ENCODE results near the gene PLXDC2.

PLXDC2 gene

DNA sequence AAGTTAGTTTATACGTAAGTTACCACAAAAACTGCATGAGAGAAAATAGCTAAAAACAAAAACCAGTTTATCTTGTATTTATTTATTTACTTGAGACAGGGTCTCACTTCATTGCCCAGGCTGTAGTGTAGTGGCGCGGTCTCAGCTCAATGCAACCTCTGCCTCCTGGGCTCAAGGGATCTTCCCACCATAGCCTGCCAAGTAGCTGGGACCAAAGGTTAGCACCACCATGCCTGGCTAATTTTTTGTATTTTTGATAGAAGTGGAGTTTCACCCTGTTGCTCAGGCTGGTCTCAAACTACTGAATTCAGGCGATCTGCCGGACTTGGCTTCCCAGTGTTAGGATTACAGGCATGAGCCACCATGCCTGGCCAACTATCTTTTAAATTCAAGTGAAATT lies 277.4 kb downstream of the PLXDC2 start:
- no peak overlapping the region for H3K4me3 ChIP-seq (ENCODE audit: severe bottlenecking)
- no peak overlapping the region for H3K27ac ChIP-seq (ENCODE audit: poor library complexity, severe bottlenecking)
- TF ChIP-seq, protein P1, sequence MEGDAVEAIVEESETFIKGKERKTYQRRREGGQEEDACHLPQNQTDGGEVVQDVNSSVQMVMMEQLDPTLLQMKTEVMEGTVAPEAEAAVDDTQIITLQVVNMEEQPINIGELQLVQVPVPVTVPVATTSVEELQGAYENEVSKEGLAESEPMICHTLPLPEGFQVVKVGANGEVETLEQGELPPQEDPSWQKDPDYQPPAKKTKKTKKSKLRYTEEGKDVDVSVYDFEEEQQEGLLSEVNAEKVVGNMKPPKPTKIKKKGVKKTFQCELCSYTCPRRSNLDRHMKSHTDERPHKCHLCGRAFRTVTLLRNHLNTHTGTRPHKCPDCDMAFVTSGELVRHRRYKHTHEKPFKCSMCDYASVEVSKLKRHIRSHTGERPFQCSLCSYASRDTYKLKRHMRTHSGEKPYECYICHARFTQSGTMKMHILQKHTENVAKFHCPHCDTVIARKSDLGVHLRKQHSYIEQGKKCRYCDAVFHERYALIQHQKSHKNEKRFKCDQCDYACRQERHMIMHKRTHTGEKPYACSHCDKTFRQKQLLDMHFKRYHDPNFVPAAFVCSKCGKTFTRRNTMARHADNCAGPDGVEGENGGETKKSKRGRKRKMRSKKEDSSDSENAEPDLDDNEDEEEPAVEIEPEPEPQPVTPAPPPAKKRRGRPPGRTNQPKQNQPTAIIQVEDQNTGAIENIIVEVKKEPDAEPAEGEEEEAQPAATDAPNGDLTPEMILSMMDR (IDR thresholded peaks at IDR 0.05; ENCODE audit: poor library complexity, severe bottlenecking) = no peak
- no peaks in the 10 kb centered on the region for H3K27me3 ChIP-seq (ENCODE audit: insufficient read depth, poor library complexity, severe bottlenecking)
- ATAC-seq (ENCODE audit: low read depth) = no peak
- no peak for DNase-seq (ENCODE audit: low spot score)
- H3K9me3 ChIP-seq (ENCODE audit: severe bottlenecking) = no peaks in the 10 kb centered on the region
- no peaks in the 10 kb centered on the region for H3K4me1 ChIP-seq (ENCODE audit: insufficient read depth, poor library complexity, severe bottlenecking)
- H3K36me3 ChIP-seq (ENCODE audit: low read depth) = no peaks in the 10 kb centered on the region

DNA sequence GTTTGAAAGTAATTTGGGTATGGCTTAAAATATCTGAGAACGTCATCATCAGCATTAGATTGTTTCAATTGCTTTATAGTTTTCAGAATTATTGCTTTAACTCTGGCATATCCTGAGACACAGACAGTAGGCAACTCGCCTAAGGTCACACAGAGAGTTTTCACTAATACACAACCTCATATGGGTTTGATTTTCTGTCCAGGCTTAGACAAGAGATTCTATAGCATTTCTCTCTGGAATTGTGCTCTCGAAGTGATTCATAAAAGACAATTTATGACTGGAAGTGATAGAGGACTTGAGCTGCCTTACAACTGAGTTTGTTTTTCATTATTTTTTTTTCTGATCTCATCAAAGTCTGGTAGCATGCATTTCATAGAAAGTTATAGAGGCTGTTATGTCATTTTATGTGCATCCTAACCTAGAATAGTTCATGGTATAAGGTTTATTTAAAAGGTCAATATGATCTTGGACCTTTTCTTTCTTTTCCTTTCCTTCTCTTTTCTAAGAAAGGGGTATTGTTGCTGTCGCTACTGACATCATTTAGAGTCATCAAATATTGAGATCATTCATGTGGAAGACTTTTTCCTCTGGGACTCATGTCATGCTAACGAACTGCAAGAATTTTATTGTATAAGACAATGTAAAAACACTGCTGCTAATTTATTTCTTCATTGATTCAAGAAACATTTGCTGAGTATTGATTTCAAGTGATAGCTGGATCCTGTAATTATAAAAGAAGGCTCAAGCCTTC lies 278.2 kb downstream of the PLXDC2 start:
- no peaks in the 10 kb centered on the region for H3K36me3 ChIP-seq (ENCODE audit: low read depth)
- no peak for DNase-seq (ENCODE audit: low spot score)
- no peaks in the 10 kb centered on the region for H3K27me3 ChIP-seq (ENCODE audit: insufficient read depth, poor library complexity, severe bottlenecking)
- TF ChIP-seq, protein P1 (IDR thresholded peaks at IDR 0.05; ENCODE audit: poor library complexity, severe bottlenecking) = no peak
- no peaks in the 10 kb centered on the region for H3K9me3 ChIP-seq (ENCODE audit: severe bottlenecking)
- H3K4me3 ChIP-seq (ENCODE audit: severe bottlenecking) = no peak overlapping the region
- ATAC-seq (ENCODE audit: low read depth) = no peak
- no peaks in the 10 kb centered on the region for H3K4me1 ChIP-seq (ENCODE audit: insufficient read depth, poor library complexity, severe bottlenecking)
- H3K27ac ChIP-seq (ENCODE audit: poor library complexity, severe bottlenecking) = no peak overlapping the region

DNA sequence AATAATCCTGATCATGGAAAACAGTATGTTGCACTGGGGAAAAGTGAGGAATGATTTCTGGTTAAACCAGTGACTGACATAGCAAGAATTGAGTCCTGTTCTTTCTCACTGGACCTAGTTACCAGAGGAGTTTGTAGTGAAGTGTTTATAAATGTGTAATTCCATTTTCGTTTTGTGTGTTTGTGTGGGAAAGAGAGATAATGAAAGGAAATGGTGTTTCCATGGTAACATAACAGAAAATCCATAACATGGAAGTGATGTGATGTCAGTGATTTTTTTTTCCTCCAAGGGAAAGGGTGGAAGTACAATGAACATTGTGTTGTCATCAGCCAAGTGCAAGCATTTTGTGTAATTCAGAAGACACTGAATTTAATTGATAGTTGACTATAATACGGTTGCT lies 283.9 kb downstream of the PLXDC2 start:
- DNase-seq (ENCODE audit: low spot score) (no peak), ATAC-seq (ENCODE audit: low read depth) (no peak)
- no peak overlapping the region for H3K27ac ChIP-seq (ENCODE audit: poor library complexity, severe bottlenecking)
- H3K4me1 ChIP-seq (ENCODE audit: insufficient read depth, poor library complexity, severe bottlenecking) = no peaks in the 10 kb centered on the region
- H3K36me3 ChIP-seq (ENCODE audit: low read depth) = no peaks in the 10 kb centered on the region
- H3K4me3 ChIP-seq (ENCODE audit: severe bottlenecking) = no peak overlapping the region
- no peaks in the 10 kb centered on the region for H3K27me3 ChIP-seq (ENCODE audit: insufficient read depth, poor library complexity, severe bottlenecking)
- TF ChIP-seq, protein P1 (IDR thresholded peaks at IDR 0.05; ENCODE audit: poor library complexity, severe bottlenecking) = no peak
- no peaks in the 10 kb centered on the region for H3K9me3 ChIP-seq (ENCODE audit: severe bottlenecking)

DNA sequence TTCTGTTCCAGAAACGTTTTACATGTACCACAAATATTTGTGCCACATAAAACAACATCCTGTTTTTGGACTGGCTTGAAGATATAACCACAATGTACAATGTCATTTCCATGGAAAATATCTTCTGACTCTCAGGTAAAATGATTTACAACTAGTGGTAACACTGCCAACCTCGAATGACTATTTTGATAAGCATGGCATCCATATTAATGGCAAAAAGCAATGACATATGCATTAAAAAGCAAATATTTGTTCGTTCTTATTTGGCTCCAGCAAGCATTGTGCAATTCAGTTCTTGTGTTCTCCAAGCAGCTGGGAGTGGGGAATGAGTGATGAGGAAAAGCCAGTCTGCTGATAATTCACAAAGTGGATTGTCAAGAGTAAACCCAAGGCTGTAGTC lies 289.0 kb downstream of the PLXDC2 start:
- ATAC-seq (ENCODE audit: low read depth) (no peak), DNase-seq (ENCODE audit: low spot score) (no peak)
- TF ChIP-seq, protein P1 (IDR thresholded peaks at IDR 0.05; ENCODE audit: poor library complexity, severe bottlenecking) = no peak
- Histone ChIP-seq H3K27ac (ENCODE audit: poor library complexity, severe bottlenecking) (no peak overlapping the region), H3K36me3 (ENCODE audit: low read depth) (no peaks in the 10 kb centered on the region), H3K9me3 (ENCODE audit: severe bottlenecking) (no peaks in the 10 kb centered on the region), H3K4me3 (ENCODE audit: severe bottlenecking) (no peak overlapping the region), H3K27me3 (ENCODE audit: insufficient read depth, poor library complexity, severe bottlenecking) (no peaks in the 10 kb centered on the region), H3K4me1 (ENCODE audit: insufficient read depth, poor library complexity, severe bottlenecking) (no peaks in the 10 kb centered on the region)

DNA sequence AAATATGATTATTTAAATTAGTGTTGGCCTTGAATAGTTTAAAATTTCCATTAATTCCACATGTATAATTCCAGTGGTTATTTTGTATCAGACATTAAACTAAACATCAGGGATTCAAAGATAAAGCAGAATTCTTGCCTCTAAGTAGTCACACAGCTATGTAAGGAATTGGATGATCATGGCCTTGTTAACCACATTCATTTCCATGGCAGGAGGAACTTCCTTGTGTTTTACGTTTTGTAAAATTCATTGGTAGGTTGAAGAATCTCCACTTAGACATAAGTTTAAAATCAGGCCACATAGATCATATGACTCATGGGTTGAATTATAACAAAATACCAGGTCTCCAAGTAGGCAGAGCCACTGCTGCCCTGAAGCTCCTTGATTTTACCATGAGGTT lies 289.7 kb downstream of the PLXDC2 start:
- no peak for DNase-seq (ENCODE audit: low spot score)
- H3K9me3 ChIP-seq (ENCODE audit: severe bottlenecking) = no peaks in the 10 kb centered on the region

More for the DNA sequence above, 289.7 kb downstream of the PLXDC2 start:
- H3K27ac ChIP-seq (ENCODE audit: poor library complexity, severe bottlenecking) = no peak overlapping the region
- H3K36me3 ChIP-seq (ENCODE audit: low read depth) = no peaks in the 10 kb centered on the region
- TF ChIP-seq, protein P1 (IDR thresholded peaks at IDR 0.05; ENCODE audit: poor library complexity, severe bottlenecking) = no peak
- no peaks in the 10 kb centered on the region for H3K4me1 ChIP-seq (ENCODE audit: insufficient read depth, poor library complexity, severe bottlenecking)
- no peaks in the 10 kb centered on the region for H3K27me3 ChIP-seq (ENCODE audit: insufficient read depth, poor library complexity, severe bottlenecking)
- no peak for ATAC-seq (ENCODE audit: low read depth)
- H3K4me3 ChIP-seq (ENCODE audit: severe bottlenecking) = no peak overlapping the region

Measured in RWPE2 (cell line).